ENCODE measurements around the gene STMND1.

The STMND1 gene

GRCh38 chr6:17099401-17100059, 2.3 kb upstream of the STMND1 start:
- no peak for DNase-seq

GRCh38 chr6:17100806-17101205, 1.0 kb upstream of the STMND1 start:
- DNase-seq, result no peak

- DNase-seq, result no peak
These were observed 514 bp downstream of the STMND1 start for GRCh38 chr6:17102258-17102870.

DNA sequence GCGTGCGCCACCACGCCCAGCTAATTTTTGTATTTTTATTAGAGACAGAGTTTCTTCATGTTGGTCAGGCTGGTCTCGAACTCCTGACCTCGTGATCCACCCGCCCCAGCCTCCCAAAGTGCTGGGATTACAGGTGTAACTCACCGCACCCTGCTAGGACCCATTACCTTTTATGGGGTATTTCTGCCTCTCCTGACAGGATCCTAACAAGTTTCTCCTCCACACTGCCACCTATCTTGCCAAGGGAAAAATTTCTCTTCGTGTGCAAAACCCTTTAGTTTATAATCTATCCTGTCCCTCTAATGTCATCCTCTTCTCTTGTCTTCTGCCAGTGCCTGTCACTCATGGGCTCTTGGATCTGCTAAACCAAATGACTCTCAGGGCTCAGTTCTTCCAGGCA, 1.9 kb downstream of the STMND1 start:
- DNase-seq, result peak in 1 of 2 experiments; percentile 8

- DNase-seq, result no peak
These were observed 6.0 kb downstream of the STMND1 start for GRCh38 chr6:17107863-17108262.

GRCh38 chr6:17115251-17116116, 13.6 kb downstream of the STMND1 start:
- no peak for DNase-seq

- DNase-seq, result no peak
These were observed 14.2 kb downstream of the STMND1 start for GRCh38 chr6:17116117-17116440.

- DNase-seq, result no peak
These were observed 18.2 kb downstream of the STMND1 start for GRCh38 chr6:17120019-17120418.

GRCh38 chr6:17125407-17125806, 23.6 kb downstream of the STMND1 start:
- no peak for DNase-seq

DNA sequence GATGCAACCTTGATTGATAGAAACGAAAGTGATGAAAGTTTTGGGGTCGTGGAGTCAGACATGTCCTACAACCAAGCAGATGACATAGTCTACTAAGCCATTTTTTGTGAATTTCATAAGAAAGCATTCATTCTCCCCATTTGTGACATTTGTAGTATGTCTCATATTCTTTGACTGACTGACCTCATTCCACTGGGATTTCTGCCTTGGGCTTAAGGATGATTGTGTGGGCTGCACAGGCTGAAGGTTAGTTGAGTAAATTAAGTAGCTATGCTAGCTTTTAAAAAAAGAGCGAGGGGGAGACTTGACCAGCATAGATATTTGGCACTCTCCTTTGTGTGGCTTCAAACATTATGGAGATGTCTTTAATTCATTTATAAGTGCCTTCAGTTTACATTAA, 28.9 kb downstream of the STMND1 start:
- DNase-seq, result no peak

- no peak for DNase-seq
These were observed 31.1 kb downstream of the STMND1 start for GRCh38 chr6:17132967-17133366.

GRCh38 chr6:17138033-17138432, 36.2 kb downstream of the STMND1 start:
- DNase-seq, result no peak

- no peak for DNase-seq
These were observed 42.2 kb downstream of the STMND1 start for GRCh38 chr6:17144016-17144415.

GRCh38 chr6:17149571-17149970, 47.7 kb downstream of the STMND1 start:
- DNase-seq, result peak; percentile 85 to 98

GRCh38 chr6:17150096-17150495, 48.2 kb downstream of the STMND1 start:
- no peak for DNase-seq

DNA sequence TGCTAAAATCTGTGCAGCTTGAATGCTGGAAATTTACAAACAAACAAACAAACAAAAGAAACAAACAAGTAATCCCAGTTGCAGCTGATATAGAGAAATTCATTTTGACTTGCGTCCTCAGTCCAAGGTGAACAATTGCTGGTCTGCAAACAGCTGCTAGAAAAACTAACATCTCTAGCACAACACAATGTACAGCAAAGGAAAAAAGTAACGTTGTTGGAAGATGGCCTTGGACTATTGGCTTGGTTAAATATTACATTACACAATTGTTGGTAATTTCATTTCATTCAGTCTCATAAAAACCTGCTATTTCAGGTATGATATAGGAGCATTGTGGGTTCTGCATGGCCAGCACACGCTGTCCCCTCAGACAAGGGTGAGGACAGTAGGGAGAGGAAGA, 50.0 kb downstream of the STMND1 start:
- DNase-seq, result no peak

DNA sequence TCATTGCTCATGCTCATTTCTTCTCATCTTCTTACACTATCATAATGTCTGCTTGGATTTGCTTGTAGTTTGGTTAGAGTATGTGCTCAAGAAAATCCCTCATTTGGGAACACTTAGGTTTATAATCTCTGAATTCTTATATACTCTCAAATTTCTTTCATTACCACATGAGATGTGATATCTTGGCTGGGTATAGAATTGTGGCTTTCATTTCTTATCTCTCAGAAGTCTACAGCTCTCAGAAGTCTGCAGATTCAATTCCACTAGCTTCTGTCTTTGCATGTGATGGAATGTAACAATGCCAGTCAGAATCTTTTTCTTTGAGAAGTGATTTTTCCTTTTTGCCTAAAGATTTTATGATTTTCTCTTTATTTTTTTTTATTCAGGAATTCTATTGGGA, 50.9 kb downstream of the STMND1 start:
- DNase-seq, result no peak

- DNase-seq, result peak; percentile 72 to 80
These were observed 54.5 kb downstream of the STMND1 start for GRCh38 chr6:17156112-17156921.

DNA sequence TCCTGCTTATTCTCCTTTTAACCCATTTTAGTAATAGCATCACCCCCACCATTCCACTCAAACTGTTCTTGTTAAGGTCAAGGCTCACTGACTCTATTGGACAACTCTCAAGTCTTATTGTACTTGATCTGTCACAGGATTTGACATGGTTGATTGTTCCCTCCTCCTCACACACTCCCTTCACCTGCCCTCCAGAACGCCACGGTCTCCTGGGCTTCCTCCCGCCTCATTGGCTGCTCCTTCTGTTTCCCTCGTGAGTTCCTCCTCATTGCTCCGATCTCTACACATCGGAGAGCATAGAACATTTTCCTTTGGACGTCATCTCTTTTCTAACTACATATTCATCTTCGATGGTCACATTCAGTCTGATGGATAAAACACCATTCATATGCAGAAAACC, 55.1 kb downstream of the STMND1 start:
- no peak for DNase-seq

- no peak for DNase-seq
These were observed 55.8 kb downstream of the STMND1 start for GRCh38 chr6:17157617-17158016.

GRCh38 chr6:17159240-17159639, 57.4 kb downstream of the STMND1 start:
- no peak for DNase-seq

- no peak for DNase-seq
These were observed 59.2 kb downstream of the STMND1 start for GRCh38 chr6:17161076-17161475.

DNA sequence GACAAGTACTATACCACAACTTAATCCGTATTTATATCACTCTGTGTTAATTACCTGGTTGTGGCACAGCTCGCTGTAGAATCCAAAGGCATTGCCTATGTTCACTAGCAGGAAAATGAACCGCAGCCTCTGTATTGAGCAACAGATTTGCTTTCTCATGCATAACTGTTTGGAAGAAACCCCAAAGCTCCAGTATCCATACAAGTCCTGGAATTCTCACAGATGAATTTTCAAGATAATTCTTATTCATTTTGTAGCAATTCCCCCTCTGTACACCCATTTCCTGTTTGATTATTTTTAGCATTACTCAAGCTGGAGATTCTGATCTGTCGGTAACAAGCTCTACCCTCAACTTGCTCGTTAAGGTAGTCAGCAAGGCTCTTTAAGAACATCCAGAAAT, 63.5 kb downstream of the STMND1 start:
- DNase-seq, result no peak

Measured in NCI-H524 (cell line).